Tibial artery (tissue), 4 donors: ENCODE data around the gene CDC25A.

Experiments
- DNase-seq, 2 donors: peaks; one replicate each; pipeline ENCODE4 v3.0.0-alpha.2; 2019
- H3K27ac ChIP-seq, 2 donors: fragments of 200-600 bp; sonication (generic) in 1 of 2; 1 replicate in 1 of 2; 2 replicates in 1 of 2; pipeline ENCODE4 v1.5.1; 2018 to 2019; ENCODE audit warnings: mild to moderate bottlenecking in 1 of 2
- H3K27me3 ChIP-seq, 2 donors: fragments of 200-600 bp; sonication (generic) in 1 of 2; one replicate each; pipeline versions ENCODE4 v1.5.1 to v1.6.0; 2016 to 2019
- H3K36me3 ChIP-seq, 3 donors: fragments of 200-600 bp; sonication (generic) in 2 of 3; one replicate each; pipeline ENCODE4 v1.5.1; 2016 to 2019; ENCODE audit warnings: mild to moderate bottlenecking in 2 of 3
- H3K4me1 ChIP-seq, 4 donors: fragments of 200-600 bp; sonication (generic) in 2 of 4; 1 replicate in 3 of 4; 2 replicates in 1 of 4; pipeline ENCODE4 v1.5.1; 2016 to 2019
- H3K4me3 ChIP-seq, 2 donors: fragments of 200-600 bp; sonication (generic) in 1 of 2; 1 replicate in 1 of 2; 2 replicates in 1 of 2; pipeline ENCODE4 v1.5.1; 2018 to 2019; ENCODE audit warnings: mild to moderate bottlenecking in 2 of 2
- H3K9me3 ChIP-seq, 3 donors: fragments of 200-600 bp; sonication (generic) in 1 of 3; one replicate each; pipeline ENCODE4 v1.5.1; 2016 to 2019
- CTCF ChIP-seq, 2 experiments: fragments of 200-600 bp in 1 of 2; fragments of 450-650 bp in 1 of 2; IDR thresholded peaks; one replicate each; pipeline ENCODE4 v1.5.1; 2017 to 2019; ENCODE audit warnings: antibody characterized with exemption in 2 of 2, mild to moderate bottlenecking in 1 of 2, moderate library complexity in 1 of 2
- intact Hi-C: fragments of 100-400 bp; cut with DNase I; formaldehyde crosslinking; loops from one replicate; pipeline ENCODE4 v1.15.0; 2023; ENCODE audit warnings: low total_unique reads

Gene CDC25A

DNA sequence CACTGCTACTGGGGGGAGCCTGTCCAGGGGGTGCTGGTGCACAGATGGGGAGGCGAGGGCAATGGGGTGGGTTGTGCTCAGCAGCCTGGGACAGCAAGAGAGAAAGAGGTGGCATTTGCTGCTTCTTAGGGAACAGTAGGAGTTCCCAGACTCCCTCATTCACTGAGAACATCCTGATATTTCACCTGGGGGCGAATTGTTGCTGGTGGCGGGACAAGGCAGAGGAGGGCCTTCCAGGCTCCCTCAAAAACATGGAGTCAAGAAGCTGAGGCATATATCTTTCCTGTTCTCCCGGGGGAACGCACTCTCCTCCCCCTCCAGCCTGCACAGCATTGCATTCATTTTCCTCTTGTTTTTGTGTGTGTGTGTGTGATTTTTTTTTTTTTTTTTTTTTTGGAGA is 65.7 kb downstream of the CDC25A start:
- no peak for DNase-seq
- peaks cover 0 to 8% (median 3%) of the 10 kb centered on the region in 4 donors for H3K4me1 ChIP-seq
- H3K27ac ChIP-seq: no peak overlapping the region
- TF ChIP-seq CTCF (IDR thresholded peaks at IDR 0.05): no peak
- intact Hi-C loops: no loop called here
- no peaks in the 10 kb centered on the region for H3K9me3 ChIP-seq
- H3K27me3 ChIP-seq: no peaks in the 10 kb centered on the region
- H3K4me3 ChIP-seq: no peak overlapping the region
- H3K36me3 ChIP-seq: no peaks in the 10 kb centered on the region

DNA sequence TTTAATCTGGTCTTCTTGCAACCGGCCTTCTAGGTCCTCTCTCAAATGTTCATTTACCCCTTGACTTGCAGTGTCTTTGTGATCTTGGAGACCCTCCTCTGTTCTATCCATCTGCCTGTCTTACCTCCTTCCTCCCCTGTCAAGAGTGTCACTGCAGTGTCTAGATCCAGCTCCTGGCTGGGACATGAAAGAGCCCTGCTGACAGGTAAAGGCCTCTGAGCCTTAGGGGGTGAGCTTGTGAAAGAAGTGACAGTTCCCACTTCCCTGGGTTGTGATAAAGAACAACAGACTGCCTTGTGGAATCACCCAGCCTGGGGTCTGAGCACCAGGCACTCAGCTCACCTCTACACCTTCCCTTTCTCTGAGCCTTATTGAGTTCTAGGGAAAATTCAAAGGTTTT is 68.0 kb downstream of the CDC25A start:
- intact Hi-C loops: no loop called here

DNA sequence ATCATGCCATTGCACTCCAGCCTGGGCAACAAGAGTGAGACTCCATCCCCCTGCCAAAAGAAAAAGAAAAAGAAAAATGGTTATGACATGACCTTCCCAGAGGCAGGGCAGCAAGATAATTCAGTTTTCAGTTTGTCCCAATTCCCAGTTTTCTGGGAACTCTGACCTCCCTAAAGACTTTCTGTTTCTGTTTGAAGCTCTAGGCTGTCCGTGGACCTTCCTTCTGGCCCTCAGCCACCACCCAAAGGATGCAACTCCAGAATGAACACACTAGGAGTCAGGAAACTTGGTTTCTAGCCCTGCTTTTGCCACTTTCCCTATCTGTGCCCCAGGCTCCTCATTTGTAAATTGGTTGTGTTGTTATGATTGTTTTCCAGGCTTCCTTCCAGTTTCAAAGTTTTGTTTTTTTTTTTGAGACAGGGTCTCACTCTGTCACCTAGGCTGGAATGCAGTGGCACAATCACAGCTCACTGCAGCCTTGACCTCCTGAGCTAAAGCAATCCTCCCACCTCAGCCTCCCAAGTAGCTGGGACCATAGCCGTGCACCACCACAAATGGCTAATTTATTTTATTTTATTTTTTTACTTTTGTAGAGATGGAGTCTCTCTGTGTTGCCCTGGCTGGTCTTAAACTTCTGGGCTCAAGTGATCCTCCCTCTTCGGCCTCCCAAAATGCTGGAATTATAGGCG is 68.6 kb downstream of the CDC25A start:
- peaks cover 0 to 8% (median 3%) of the 10 kb centered on the region in 4 donors for H3K4me1 ChIP-seq
- no peak overlapping the region for H3K4me3 ChIP-seq
- no peaks in the 10 kb centered on the region for H3K27me3 ChIP-seq
- no peaks in the 10 kb centered on the region for H3K9me3 ChIP-seq
- no peaks in the 10 kb centered on the region for H3K36me3 ChIP-seq
- intact Hi-C loops: no loop called here
- peak; percentile 64 to 68 for DNase-seq
- no peak for TF ChIP-seq CTCF (IDR thresholded peaks at IDR 0.05)
- H3K27ac ChIP-seq: peak overlapping the region; percentile 7 to 25

More for the DNA sequence above, 68.0 kb downstream of the CDC25A start:
- Histone ChIP-seq H3K9me3 (no peaks in the 10 kb centered on the region), H3K36me3 (no peaks in the 10 kb centered on the region), H3K27me3 (no peaks in the 10 kb centered on the region), H3K4me1 (peaks cover 0 to 8% (median 3%) of the 10 kb centered on the region in 4 donors), H3K4me3 (no peak overlapping the region), H3K27ac (no peak overlapping the region)
- no peak for DNase-seq
- no peak for TF ChIP-seq CTCF (IDR thresholded peaks at IDR 0.05)

DNA sequence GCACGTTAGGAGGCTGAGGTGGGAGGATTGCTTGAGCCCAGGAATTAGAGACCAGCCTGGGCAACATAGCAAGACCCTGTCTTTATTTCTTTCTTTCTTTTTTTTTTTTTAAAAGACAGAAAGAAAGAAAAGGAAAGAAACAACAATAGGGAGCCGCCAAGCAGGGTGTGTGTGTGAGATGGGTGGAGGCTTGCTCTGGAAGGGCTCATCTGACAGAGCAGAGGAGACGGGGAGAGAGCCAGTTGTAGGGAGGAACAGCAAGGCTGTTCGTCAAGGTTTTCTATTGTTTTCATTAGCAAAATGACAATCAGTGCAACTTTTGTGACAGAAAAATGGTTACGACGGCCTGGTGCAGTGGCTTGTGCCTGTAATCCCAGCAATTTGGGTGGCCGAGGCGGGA is 69.3 kb downstream of the CDC25A start:
- H3K4me1 ChIP-seq: peaks cover 0 to 8% (median 3%) of the 10 kb centered on the region in 4 donors
- no peaks in the 10 kb centered on the region for H3K27me3 ChIP-seq
- TF ChIP-seq CTCF (IDR thresholded peaks at IDR 0.05): no peak
- peak overlapping the region; percentile 7 to 25 for H3K27ac ChIP-seq
- no peaks in the 10 kb centered on the region for H3K9me3 ChIP-seq
- no peak overlapping the region for H3K4me3 ChIP-seq
- no peak for DNase-seq
- no peaks in the 10 kb centered on the region for H3K36me3 ChIP-seq
- intact Hi-C loops: no loop called here

DNA sequence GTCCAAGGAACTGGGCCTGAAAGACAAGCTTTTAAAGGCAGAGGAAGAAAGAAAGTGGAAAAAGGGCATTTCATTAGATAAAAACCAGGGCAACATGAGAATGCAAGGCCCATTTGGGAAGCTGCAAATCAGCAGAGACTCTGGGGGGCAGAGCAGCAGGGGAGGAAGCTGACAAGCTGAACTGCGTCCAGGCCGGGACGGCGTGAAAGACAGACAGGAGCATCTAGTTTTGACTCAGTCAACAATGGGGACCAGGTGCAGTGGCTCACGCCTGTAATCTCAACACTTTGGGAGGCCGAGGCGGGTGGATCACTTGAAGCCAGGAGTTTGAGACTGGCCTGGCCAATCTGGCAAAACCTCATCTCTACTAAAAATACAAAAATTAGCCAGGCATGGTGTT is 69.9 kb downstream of the CDC25A start:
- H3K27ac ChIP-seq: no peak overlapping the region
- no peaks in the 10 kb centered on the region for H3K9me3 ChIP-seq
- H3K27me3 ChIP-seq: no peaks in the 10 kb centered on the region
- DNase-seq: no peak
- no peaks in the 10 kb centered on the region for H3K36me3 ChIP-seq
- no peak for TF ChIP-seq CTCF (IDR thresholded peaks at IDR 0.05)
- no peak overlapping the region for H3K4me3 ChIP-seq
- peaks cover 0 to 13% (median 3%) of the 10 kb centered on the region in 4 donors for H3K4me1 ChIP-seq
- intact Hi-C loops: no loop called here
